ENCODE results near the gene GDI1. TPM values are rescaled to one million over a fixed set of nuclear protein-coding genes. Genes with fewer than 3 reads are reported as not detected.

Gene GDI1
- total and polyA plus RNA-seq, 9 of the 15 experiments (the other 6 are each of a cell fraction or from before 2014, with no cell fraction given) = 0.97 to 82.6 (median 37.5) TPM

DNA sequence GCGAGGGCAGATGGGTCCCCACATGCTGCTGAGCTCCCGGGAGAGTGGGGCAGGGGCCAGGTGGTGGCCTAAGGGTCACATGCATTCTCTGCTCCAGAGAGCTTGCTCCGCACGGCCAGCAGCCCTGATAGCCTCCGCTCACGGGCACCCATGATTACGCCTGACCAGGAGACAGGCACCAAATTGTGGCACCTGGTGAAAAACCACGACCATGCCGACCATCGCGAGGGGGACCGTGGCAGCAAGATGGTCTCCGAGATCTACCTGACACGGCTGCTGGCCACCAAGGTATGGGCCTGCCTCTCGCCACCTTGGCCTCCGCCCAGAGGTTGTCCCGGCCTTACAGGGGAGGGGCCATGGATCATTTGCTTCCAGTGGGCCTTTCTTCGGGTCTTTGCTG is 32.9 kb downstream of the GDI1 start:
- POLR2A ChIA-PET = interaction anchor here (1.1 kb wide), 1 partner anchor 9 kb away, joined by 4 read pairs; the partner anchor contains the start of gene LAGE3
- WGBS (ENCODE audit: insufficient coverage, low coverage, missing lambda C conversion rate) = 97% methylated on average over 14 of the region's 18 CpGs
- BruUV-seq (replicated peaks) = no TSS peak
- no peak for TF ChIP-seq CEBPG (CRISPR knock-in tag; IDR thresholded peaks at IDR 0.05)
- TF ChIP-seq CEBPG (tag; conservative IDR thresholded peaks at IDR 0.05 in 1 of 2, IDR thresholded peaks at IDR 0.05 in 1 of 2) = no peak
- no peak for TF ChIP-seq ZNF766 (CRISPR knock-in tag; conservative IDR thresholded peaks at IDR 0.05)
- TF ChIP-seq TCF7L2 (IDR thresholded peaks at IDR 0.05; ENCODE audit: low read depth, low read length) = no peak
- TF ChIP-seq, protein P1, sequence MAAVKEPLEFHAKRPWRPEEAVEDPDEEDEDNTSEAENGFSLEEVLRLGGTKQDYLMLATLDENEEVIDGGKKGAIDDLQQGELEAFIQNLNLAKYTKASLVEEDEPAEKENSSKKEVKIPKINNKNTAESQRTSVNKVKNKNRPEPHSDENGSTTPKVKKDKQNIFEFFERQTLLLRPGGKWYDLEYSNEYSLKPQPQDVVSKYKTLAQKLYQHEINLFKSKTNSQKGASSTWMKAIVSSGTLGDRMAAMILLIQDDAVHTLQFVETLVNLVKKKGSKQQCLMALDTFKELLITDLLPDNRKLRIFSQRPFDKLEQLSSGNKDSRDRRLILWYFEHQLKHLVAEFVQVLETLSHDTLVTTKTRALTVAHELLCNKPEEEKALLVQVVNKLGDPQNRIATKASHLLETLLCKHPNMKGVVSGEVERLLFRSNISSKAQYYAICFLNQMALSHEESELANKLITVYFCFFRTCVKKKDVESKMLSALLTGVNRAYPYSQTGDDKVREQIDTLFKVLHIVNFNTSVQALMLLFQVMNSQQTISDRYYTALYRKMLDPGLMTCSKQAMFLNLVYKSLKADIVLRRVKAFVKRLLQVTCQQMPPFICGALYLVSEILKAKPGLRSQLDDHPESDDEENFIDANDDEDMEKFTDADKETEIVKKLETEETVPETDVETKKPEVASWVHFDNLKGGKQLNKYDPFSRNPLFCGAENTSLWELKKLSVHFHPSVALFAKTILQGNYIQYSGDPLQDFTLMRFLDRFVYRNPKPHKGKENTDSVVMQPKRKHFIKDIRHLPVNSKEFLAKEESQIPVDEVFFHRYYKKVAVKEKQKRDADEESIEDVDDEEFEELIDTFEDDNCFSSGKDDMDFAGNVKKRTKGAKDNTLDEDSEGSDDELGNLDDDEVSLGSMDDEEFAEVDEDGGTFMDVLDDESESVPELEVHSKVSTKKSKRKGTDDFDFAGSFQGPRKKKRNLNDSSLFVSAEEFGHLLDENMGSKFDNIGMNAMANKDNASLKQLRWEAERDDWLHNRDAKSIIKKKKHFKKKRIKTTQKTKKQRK (IDR thresholded peaks at IDR 0.05; ENCODE audit: borderline replicate concordance, low read depth, low read length) = no peak
- TF ChIP-seq, protein P2, sequence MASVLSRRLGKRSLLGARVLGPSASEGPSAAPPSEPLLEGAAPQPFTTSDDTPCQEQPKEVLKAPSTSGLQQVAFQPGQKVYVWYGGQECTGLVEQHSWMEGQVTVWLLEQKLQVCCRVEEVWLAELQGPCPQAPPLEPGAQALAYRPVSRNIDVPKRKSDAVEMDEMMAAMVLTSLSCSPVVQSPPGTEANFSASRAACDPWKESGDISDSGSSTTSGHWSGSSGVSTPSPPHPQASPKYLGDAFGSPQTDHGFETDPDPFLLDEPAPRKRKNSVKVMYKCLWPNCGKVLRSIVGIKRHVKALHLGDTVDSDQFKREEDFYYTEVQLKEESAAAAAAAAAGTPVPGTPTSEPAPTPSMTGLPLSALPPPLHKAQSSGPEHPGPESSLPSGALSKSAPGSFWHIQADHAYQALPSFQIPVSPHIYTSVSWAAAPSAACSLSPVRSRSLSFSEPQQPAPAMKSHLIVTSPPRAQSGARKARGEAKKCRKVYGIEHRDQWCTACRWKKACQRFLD (CRISPR knock-in tag; IDR thresholded peaks at IDR 0.05) = no peak
- TF ChIP-seq RBM34 (IDR thresholded peaks at IDR 0.05; ENCODE audit: borderline replicate concordance, insufficient read depth, low read length) = no peak
- TF ChIP-seq ZNF3 (CRISPR knock-in tag; IDR thresholded peaks at IDR 0.05) = no peak
- TF ChIP-seq FOXO4 (CRISPR knock-in tag; IDR thresholded peaks at IDR 0.05) = no peak
- no peak for TF ChIP-seq TAF1 (IDR thresholded peaks at IDR 0.05; ENCODE audit: control insufficient read depth, extremely low read depth, insufficient read depth, low read length, severe bottlenecking)

More for the DNA sequence above, 32.9 kb downstream of the GDI1 start:
- Histone ChIP-seq H3K36me3 (ENCODE audit: control insufficient read depth, insufficient read depth, low read length) (peaks cover 73% of the 10 kb centered on the region; the same call in 2 of the 3 replicates), H2AFZ (ENCODE audit: low read depth, low read length) (no peak overlapping the region), H3K9me3 (replicated peaks; ENCODE audit: control insufficient read depth, insufficient read depth, low read depth, low read length) (no peaks in the 10 kb centered on the region), H3K9ac (ENCODE audit: insufficient read depth in 1 of 2, low read depth in 2 of 2, low read length in 2 of 2) (no peak overlapping the region), H3K4me2 (ENCODE audit: insufficient read depth, low read length) (no peak overlapping the region), H3K4me1 (replicated peaks in 1 of 2; ENCODE audit: control insufficient read depth in 2 of 2, insufficient read depth in 2 of 2, low read length in 2 of 2) (peaks cover 0 to 14% of the 10 kb centered on the region in 2 experiments; a peak in 2 of 5 replicates), H3K27me3 (ENCODE audit: control insufficient read depth in 2 of 2, insufficient read depth in 2 of 2, low read length in 2 of 2) (no peaks in the 10 kb centered on the region), H3K27ac (ENCODE audit: extremely low read depth, low read depth, low read length) (no peak overlapping the region), H3K4me3 (no peak overlapping the region), H3K79me2 (ENCODE audit: control insufficient read depth, insufficient read depth, low read length) (no peaks in the 10 kb centered on the region), H3K9me1 (ENCODE audit: control insufficient read depth, insufficient read depth, low read length) (no peaks in the 10 kb centered on the region), H4K20me1 (replicated peaks; ENCODE audit: control insufficient read depth, insufficient read depth, low read length) (no peaks in the 10 kb centered on the region)
- FAIRE-seq = no peak
- DNase-seq (ENCODE audit: extremely low read depth in 1 of 4, low spot score in 3 of 4) = no peak
- CTCF ChIA-PET (ENCODE audit: low intra/inter-chr PET ratio) = no interaction called here
- in situ Hi-C loops (cut with MboI) (no loop called here), intact Hi-C loops (cut with micrococcal nuclease) (no loop called here)
- no peak for ATAC-seq
